Melanocyte of skin (primary cell): Measurements from ENCODE around the gene STRBP. TPM values are rescaled to one million over a fixed set of nuclear protein-coding genes. Genes with fewer than 3 reads are reported as not detected.

Source experiments
- total RNA-seq, 2 donors: library from RNA; depleted of rRNA; stranded (reverse); fragments of >200 nt; gene quantifications; 2 replicates each; pipeline ENCODE4 v1.2.3, GENCODE V29; 2012

Gene STRBP
- 1 to 10 TPM; 2.1 to 4.3 TPM for total RNA-seq

DNA sequence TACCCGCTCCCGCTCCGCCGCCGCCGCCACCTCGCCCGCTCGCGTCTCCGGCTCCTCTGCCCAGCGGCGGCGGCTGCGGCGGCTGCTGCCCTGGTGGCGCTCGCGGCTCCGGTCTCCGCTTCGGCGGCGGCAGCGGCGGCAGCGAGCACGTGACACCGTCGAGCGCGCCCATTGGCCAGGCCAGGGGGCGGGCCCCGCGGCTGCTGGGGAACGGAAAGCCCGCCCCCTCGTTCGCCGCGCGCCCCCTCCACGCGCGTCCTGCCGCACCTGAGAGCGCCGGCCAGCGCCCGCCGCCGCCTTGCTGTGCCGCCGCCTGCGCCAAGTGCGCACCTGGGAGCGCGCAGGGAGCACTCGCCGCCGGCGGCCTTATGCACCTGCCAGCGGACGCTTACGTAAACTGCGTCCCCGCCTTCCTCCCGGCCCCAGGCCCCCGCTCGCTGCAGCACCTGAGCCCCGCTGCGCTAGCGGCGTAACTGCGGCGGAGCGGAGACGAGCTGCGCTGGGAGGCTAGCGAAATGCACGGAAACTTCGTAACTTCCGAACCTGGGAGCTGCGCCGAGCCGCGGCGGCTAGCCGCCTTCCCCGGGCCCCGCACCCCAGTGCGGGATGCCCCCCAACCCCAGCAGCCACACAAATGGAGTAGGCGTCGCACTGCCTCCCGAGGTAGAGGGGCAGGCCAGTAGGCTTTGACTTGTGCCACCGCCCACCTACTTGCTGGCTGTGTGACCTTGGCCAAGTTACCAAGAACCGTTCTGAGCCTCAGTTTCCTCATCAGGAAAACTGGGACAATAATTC lies at the start of gene STRBP:
TSS of gene STRBP (minus strand) at position 122 of the 795 bp plus-strand sequence. CDS start 84,452 bp downstream, outside the sequence.

Other genes starting within 250 kb of the STRBP start
- gene GPR21, start 234.9 kb downstream of the STRBP start, total RNA-seq = under 1 TPM; 0.67 to 0.69 TPM
- gene CRB2, start 87.6 kb upstream of the STRBP start, total RNA-seq = not detected